Measurements from ENCODE around the gene MRPL48. TPM values are rescaled to one million over a fixed set of nuclear protein-coding genes. Genes with fewer than 3 reads are reported as not detected.
A peak's percentile ranks its signal among the peaks of the same experiment; 100 is the strongest.

Gene MRPL48
- polyA plus RNA-seq, 1 of the 3 experiments (the other 2 are of a cell fraction): 29.2 TPM

DNA sequence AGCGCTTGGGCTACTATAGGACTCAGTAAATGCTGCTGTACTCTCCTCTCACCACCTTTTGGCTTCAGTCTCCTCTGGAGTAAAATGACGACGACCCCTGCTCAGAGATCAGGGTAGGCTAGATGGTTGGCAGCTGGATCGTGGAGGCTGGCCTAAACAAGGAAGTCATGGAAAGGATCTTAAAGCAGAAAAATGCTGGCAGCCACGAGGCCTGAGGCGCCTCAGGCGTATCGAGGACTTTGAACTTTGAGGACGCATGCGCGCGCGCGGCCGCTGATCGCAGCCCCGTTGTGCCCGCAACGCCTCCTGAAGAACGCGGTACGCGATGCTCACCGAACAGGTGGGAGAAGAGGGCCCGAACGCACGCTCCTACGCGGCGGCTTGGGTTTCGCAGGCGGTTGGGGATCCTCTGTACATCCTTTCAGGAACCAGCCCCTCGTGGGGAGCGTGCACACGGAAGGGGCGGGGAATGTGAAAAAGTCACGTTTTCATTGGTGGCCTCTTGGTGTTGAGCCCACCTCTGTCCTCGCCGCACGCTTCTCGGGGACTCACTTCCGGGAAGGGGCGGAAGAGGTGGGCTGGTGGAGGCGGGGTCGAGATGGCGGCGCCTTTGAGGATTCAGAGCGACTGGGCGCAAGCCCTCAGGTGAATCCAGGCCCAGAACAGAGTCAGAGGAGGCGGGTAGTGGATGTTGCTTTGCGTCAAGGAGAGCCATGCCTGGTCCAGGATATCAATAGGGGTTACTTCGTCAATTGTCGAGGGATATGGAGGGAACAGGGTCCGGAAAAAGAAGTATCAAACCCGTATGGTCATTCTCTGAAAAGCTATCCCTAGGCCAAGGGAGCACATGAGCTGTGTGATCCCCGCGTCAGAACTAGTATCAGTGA is 89.0 kb downstream of the MRPL48 start, which contains the start of the genes COA4 and PAAF1 (continued):
- TF ChIP-seq EP300 (IDR thresholded peaks at IDR 0.05; ENCODE audit: borderline replicate concordance in 1 of 2, low read depth in 1 of 2, low read length in 1 of 2) (no peak), FOXJ3 (CRISPR knock-in tag; IDR thresholded peaks at IDR 0.05) (no peak), SMC3 (IDR thresholded peaks at IDR 0.05; ENCODE audit: low read depth, low read length) (no peak), SIN3A (IDR thresholded peaks at IDR 0.05; ENCODE audit: borderline replicate concordance, low read depth, low read length) (peak; percentile 16; the same call in 1 of the 2 replicates), TCF12 (IDR thresholded peaks at IDR 0.05) (no peak), FOXM1 (IDR thresholded peaks at IDR 0.05; ENCODE audit: low read depth) (no peak), RCOR1 (IDR thresholded peaks at IDR 0.05; ENCODE audit: low read length) (no peak; the same call in 1 of the 2 replicates)
- TF ChIP-seq, protein P1, sequence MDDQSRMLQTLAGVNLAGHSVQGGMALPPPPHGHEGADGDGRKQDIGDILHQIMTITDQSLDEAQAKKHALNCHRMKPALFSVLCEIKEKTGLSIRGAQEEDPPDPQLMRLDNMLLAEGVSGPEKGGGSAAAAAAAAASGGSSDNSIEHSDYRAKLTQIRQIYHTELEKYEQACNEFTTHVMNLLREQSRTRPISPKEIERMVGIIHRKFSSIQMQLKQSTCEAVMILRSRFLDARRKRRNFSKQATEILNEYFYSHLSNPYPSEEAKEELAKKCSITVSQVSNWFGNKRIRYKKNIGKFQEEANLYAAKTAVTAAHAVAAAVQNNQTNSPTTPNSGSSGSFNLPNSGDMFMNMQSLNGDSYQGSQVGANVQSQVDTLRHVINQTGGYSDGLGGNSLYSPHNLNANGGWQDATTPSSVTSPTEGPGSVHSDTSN (IDR thresholded peaks at IDR 0.05): no peak
- TF ChIP-seq, protein P2, sequence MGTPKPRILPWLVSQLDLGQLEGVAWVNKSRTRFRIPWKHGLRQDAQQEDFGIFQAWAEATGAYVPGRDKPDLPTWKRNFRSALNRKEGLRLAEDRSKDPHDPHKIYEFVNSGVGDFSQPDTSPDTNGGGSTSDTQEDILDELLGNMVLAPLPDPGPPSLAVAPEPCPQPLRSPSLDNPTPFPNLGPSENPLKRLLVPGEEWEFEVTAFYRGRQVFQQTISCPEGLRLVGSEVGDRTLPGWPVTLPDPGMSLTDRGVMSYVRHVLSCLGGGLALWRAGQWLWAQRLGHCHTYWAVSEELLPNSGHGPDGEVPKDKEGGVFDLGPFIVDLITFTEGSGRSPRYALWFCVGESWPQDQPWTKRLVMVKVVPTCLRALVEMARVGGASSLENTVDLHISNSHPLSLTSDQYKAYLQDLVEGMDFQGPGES (IDR thresholded peaks at IDR 0.05; ENCODE audit: low read depth, low read length): no peak

DNA sequence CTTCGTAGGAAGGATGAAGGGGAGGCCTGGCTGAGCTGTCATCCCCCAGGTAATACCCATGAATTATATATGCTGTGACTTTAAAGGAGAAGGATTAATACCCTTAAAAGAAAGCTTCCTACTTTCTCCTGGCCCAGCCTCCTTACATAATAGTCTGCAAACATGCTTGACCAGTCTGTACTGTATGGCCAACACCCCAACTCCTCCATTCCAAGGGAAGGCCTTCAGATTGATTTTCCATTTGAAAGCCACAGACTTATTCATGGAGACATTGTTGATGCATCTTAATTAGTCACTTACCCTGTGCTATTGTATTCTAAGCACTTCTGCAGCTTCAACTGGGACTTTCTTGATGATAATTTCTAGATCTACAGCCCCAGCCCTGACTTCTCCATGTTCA is 91.1 kb downstream of the MRPL48 start:
- CTCF ChIA-PET: interaction anchor here (1.4 kb wide), 1 partner anchor 9 kb away, joined by 6 read pairs; no protein-coding TSS in a partner anchor
- Histone ChIP-seq H3K9me3 (no peaks in the 10 kb centered on the region), H3F3A (replicated peaks; ENCODE audit: insufficient read depth) (peaks cover 6% of the 10 kb centered on the region), H2AFZ (ENCODE audit: low read depth) (no peak overlapping the region), H3K79me2 (ENCODE audit: insufficient read depth) (peaks cover 45% of the 10 kb centered on the region), H3K4me3 (ENCODE audit: low read depth in 2 of 2, low read length in 1 of 2) (no peak overlapping the region), H3K36me3 (replicated peaks in 1 of 2; ENCODE audit: control insufficient read depth in 1 of 2, insufficient read depth in 2 of 2, low read length in 1 of 2) (peaks cover 9 to 24% of the 10 kb centered on the region in 2 experiments), H3K4me1 (ENCODE audit: control insufficient read depth in 1 of 2, insufficient read depth in 2 of 2, low read depth in 1 of 2, low read length in 1 of 2) (peaks cover 0 to 4% of the 10 kb centered on the region in 2 experiments; a peak in 3 of 4 replicates), H4K20me1 (ENCODE audit: insufficient read depth) (no peaks in the 10 kb centered on the region), H3K9me2 (no peaks in the 10 kb centered on the region), H3K27me3 (ENCODE audit: insufficient read depth) (no peaks in the 10 kb centered on the region), H3K27ac (ENCODE audit: low read depth in 2 of 2, low read length in 1 of 2) (no peak overlapping the region), H3K9ac (no peak overlapping the region), H3K4me2 (no peak overlapping the region)
- POLR2A ChIA-PET: interaction anchor here (0.7 kb wide), 1 partner anchor 118 kb away, joined by 3 read pairs; the partner anchor contains the start of gene RAB6A
- TF ChIP-seq TCF12 (IDR thresholded peaks at IDR 0.05): no peak
- TF ChIP-seq RAD21 (IDR thresholded peaks at IDR 0.05; ENCODE audit: low read length): no peak
- TF ChIP-seq, protein P3, sequence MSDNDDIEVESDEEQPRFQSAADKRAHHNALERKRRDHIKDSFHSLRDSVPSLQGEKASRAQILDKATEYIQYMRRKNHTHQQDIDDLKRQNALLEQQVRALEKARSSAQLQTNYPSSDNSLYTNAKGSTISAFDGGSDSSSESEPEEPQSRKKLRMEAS (IDR thresholded peaks at IDR 0.05; ENCODE audit: low read depth): no peak
- no peak for TF ChIP-seq NFIC (IDR thresholded peaks at IDR 0.05; ENCODE audit: borderline replicate concordance)
- TF ChIP-seq FOSL2 (IDR thresholded peaks at IDR 0.05; ENCODE audit: borderline replicate concordance, low read depth): no peak
- TF ChIP-seq SMC3 (IDR thresholded peaks at IDR 0.05; ENCODE audit: low read depth, low read length): no peak
- TF ChIP-seq, protein P4, sequence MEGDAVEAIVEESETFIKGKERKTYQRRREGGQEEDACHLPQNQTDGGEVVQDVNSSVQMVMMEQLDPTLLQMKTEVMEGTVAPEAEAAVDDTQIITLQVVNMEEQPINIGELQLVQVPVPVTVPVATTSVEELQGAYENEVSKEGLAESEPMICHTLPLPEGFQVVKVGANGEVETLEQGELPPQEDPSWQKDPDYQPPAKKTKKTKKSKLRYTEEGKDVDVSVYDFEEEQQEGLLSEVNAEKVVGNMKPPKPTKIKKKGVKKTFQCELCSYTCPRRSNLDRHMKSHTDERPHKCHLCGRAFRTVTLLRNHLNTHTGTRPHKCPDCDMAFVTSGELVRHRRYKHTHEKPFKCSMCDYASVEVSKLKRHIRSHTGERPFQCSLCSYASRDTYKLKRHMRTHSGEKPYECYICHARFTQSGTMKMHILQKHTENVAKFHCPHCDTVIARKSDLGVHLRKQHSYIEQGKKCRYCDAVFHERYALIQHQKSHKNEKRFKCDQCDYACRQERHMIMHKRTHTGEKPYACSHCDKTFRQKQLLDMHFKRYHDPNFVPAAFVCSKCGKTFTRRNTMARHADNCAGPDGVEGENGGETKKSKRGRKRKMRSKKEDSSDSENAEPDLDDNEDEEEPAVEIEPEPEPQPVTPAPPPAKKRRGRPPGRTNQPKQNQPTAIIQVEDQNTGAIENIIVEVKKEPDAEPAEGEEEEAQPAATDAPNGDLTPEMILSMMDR (IDR thresholded peaks at IDR 0.05): no peak
- TF ChIP-seq SIN3A (IDR thresholded peaks at IDR 0.05; ENCODE audit: borderline replicate concordance, low read depth, low read length): no peak
- TF ChIP-seq, protein P5, sequence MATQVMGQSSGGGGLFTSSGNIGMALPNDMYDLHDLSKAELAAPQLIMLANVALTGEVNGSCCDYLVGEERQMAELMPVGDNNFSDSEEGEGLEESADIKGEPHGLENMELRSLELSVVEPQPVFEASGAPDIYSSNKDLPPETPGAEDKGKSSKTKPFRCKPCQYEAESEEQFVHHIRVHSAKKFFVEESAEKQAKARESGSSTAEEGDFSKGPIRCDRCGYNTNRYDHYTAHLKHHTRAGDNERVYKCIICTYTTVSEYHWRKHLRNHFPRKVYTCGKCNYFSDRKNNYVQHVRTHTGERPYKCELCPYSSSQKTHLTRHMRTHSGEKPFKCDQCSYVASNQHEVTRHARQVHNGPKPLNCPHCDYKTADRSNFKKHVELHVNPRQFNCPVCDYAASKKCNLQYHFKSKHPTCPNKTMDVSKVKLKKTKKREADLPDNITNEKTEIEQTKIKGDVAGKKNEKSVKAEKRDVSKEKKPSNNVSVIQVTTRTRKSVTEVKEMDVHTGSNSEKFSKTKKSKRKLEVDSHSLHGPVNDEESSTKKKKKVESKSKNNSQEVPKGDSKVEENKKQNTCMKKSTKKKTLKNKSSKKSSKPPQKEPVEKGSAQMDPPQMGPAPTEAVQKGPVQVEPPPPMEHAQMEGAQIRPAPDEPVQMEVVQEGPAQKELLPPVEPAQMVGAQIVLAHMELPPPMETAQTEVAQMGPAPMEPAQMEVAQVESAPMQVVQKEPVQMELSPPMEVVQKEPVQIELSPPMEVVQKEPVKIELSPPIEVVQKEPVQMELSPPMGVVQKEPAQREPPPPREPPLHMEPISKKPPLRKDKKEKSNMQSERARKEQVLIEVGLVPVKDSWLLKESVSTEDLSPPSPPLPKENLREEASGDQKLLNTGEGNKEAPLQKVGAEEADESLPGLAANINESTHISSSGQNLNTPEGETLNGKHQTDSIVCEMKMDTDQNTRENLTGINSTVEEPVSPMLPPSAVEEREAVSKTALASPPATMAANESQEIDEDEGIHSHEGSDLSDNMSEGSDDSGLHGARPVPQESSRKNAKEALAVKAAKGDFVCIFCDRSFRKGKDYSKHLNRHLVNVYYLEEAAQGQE (IDR thresholded peaks at IDR 0.05; ENCODE audit: low read depth, low read length): no peak
- TF ChIP-seq CHD2 (IDR thresholded peaks at IDR 0.05; ENCODE audit: low read length, partially characterized antibody): no peak
- no peak for TF ChIP-seq MXI1 (IDR thresholded peaks at IDR 0.05; ENCODE audit: low read depth, low read length)
- no peak for TF ChIP-seq RFX5 (IDR thresholded peaks at IDR 0.05; ENCODE audit: low read length)
- TF ChIP-seq JUND (IDR thresholded peaks at IDR 0.05): no peak
- TF ChIP-seq, protein P6, sequence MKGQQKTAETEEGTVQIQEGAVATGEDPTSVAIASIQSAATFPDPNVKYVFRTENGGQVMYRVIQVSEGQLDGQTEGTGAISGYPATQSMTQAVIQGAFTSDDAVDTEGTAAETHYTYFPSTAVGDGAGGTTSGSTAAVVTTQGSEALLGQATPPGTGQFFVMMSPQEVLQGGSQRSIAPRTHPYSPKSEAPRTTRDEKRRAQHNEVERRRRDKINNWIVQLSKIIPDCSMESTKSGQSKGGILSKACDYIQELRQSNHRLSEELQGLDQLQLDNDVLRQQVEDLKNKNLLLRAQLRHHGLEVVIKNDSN (IDR thresholded peaks at IDR 0.05; ENCODE audit: borderline replicate concordance, low read depth): no peak
- no peak for TF ChIP-seq FOXJ3 (CRISPR knock-in tag; IDR thresholded peaks at IDR 0.05)
- TF ChIP-seq POLR2AphosphoS5 (IDR thresholded peaks at IDR 0.05; ENCODE audit: low read depth, low read length): no peak
- no peak for DNase-seq
- 100% methylated on average over 1 of the region's 1 CpG for WGBS (ENCODE audit: low lambda C conversion rate)
